ENCODE data around the gene SMPX.

SMPX gene

DNA sequence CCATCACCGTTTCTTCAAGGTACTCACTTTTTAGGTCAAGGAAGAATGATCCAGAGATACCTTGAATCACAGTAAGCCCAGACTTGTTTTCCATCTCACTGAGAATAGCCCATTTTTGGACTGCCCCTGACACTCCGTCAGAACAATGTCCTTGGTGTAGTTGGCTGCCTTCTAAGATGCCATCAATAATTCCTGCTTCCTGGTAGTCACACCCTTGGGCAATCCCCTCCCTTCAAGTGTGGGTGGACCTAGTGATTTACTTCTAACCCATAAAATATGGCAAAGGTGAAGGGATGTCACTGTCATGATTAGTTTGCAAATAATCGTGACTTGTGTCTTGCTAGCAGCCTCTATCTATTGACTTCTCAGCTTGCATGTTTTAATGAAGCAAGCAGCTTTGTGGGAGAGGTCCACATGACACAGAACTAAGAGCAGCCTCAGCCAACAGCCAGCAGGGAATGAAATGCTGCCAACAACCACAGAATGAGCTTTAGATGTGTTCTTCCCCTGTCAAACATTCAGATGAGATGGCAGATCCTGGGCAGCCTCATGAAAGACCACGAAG, 79.8 kb downstream of the SMPX start:
- ATAC-seq: no peak
- TF ChIP-seq, protein P1, sequence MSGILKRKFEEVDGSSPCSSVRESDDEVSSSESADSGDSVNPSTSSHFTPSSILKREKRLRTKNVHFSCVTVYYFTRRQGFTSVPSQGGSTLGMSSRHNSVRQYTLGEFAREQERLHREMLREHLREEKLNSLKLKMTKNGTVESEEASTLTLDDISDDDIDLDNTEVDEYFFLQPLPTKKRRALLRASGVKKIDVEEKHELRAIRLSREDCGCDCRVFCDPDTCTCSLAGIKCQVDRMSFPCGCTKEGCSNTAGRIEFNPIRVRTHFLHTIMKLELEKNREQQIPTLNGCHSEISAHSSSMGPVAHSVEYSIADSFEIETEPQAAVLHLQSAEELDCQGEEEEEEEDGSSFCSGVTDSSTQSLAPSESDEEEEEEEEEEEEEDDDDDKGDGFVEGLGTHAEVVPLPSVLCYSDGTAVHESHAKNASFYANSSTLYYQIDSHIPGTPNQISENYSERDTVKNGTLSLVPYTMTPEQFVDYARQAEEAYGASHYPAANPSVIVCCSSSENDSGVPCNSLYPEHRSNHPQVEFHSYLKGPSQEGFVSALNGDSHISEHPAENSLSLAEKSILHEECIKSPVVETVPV (CRISPR knock-in tag; IDR thresholded peaks at IDR 0.05): no peak
- TF ChIP-seq, protein P2, sequence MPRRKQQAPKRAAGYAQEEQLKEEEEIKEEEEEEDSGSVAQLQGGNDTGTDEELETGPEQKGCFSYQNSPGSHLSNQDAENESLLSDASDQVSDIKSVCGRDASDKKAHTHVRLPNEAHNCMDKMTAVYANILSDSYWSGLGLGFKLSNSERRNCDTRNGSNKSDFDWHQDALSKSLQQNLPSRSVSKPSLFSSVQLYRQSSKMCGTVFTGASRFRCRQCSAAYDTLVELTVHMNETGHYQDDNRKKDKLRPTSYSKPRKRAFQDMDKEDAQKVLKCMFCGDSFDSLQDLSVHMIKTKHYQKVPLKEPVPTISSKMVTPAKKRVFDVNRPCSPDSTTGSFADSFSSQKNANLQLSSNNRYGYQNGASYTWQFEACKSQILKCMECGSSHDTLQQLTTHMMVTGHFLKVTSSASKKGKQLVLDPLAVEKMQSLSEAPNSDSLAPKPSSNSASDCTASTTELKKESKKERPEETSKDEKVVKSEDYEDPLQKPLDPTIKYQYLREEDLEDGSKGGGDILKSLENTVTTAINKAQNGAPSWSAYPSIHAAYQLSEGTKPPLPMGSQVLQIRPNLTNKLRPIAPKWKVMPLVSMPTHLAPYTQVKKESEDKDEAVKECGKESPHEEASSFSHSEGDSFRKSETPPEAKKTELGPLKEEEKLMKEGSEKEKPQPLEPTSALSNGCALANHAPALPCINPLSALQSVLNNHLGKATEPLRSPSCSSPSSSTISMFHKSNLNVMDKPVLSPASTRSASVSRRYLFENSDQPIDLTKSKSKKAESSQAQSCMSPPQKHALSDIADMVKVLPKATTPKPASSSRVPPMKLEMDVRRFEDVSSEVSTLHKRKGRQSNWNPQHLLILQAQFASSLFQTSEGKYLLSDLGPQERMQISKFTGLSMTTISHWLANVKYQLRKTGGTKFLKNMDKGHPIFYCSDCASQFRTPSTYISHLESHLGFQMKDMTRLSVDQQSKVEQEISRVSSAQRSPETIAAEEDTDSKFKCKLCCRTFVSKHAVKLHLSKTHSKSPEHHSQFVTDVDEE (CRISPR knock-in tag; IDR thresholded peaks at IDR 0.05): no peak
- no peak for TF ChIP-seq ZFP30 (CRISPR knock-in tag; IDR thresholded peaks at IDR 0.05)
- no peak for TF ChIP-seq TCF4 (CRISPR knock-in tag; IDR thresholded peaks at IDR 0.05; ENCODE audit: borderline replicate concordance)
- TF ChIP-seq, protein P3, sequence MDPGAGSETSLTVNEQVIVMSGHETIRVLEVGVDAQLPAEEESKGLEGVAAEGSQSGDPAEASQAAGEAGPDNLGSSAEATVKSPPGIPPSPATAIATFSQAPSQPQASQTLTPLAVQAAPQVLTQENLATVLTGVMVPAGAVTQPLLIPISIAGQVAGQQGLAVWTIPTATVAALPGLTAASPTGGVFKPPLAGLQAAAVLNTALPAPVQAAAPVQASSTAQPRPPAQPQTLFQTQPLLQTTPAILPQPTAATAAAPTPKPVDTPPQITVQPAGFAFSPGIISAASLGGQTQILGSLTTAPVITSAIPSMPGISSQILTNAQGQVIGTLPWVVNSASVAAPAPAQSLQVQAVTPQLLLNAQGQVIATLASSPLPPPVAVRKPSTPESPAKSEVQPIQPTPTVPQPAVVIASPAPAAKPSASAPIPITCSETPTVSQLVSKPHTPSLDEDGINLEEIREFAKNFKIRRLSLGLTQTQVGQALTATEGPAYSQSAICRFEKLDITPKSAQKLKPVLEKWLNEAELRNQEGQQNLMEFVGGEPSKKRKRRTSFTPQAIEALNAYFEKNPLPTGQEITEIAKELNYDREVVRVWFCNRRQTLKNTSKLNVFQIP (CRISPR knock-in tag; IDR thresholded peaks at IDR 0.05; ENCODE audit: borderline replicate concordance, low read depth): no peak
- TF ChIP-seq ARNTL (CRISPR knock-in tag; IDR thresholded peaks at IDR 0.05; ENCODE audit: borderline replicate concordance, low read depth): no peak
- TF ChIP-seq ESRRG (CRISPR knock-in tag; IDR thresholded peaks at IDR 0.05): no peak
- no peak for TF ChIP-seq ZNF8 (CRISPR knock-in tag; IDR thresholded peaks at IDR 0.05)
- no peak for TF ChIP-seq GLIS3 (CRISPR knock-in tag; IDR thresholded peaks at IDR 0.05)
- TF ChIP-seq, protein P4, sequence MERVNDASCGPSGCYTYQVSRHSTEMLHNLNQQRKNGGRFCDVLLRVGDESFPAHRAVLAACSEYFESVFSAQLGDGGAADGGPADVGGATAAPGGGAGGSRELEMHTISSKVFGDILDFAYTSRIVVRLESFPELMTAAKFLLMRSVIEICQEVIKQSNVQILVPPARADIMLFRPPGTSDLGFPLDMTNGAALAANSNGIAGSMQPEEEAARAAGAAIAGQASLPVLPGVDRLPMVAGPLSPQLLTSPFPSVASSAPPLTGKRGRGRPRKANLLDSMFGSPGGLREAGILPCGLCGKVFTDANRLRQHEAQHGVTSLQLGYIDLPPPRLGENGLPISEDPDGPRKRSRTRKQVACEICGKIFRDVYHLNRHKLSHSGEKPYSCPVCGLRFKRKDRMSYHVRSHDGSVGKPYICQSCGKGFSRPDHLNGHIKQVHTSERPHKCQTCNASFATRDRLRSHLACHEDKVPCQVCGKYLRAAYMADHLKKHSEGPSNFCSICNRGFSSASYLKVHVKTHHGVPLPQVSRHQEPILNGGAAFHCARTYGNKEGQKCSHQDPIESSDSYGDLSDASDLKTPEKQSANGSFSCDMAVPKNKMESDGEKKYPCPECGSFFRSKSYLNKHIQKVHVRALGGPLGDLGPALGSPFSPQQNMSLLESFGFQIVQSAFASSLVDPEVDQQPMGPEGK (CRISPR knock-in tag; IDR thresholded peaks at IDR 0.05; ENCODE audit: borderline replicate concordance): no peak
- no peak for TF ChIP-seq BACH2 (CRISPR knock-in tag; IDR thresholded peaks at IDR 0.05; ENCODE audit: borderline replicate concordance)
- TF ChIP-seq ZC3H10 (CRISPR knock-in tag; IDR thresholded peaks at IDR 0.05): no peak

DNA sequence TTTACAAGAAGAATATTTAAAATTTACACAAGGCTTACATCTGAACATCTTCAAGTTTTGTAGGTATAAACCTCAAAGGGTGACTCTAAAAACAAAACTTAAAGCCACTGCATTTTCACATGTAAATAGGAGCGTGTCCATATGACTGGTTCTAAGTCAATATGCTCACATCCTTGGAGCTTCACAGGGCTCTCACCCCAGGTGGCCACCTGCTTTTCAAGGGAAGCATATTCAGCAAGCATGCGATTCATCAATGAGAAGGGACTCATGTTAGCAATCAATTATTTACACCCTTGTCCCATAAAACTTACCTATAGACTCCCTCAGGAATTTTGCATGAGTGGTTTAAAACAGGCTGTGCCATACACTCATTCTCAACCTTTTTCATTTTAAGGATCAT, 82.0 kb downstream of the SMPX start:
- no peak for TF ChIP-seq ARNTL (CRISPR knock-in tag; IDR thresholded peaks at IDR 0.05; ENCODE audit: borderline replicate concordance, low read depth)
- no peak for TF ChIP-seq OSR1 (CRISPR knock-in tag; IDR thresholded peaks at IDR 0.05)
- TF ChIP-seq, protein P5, sequence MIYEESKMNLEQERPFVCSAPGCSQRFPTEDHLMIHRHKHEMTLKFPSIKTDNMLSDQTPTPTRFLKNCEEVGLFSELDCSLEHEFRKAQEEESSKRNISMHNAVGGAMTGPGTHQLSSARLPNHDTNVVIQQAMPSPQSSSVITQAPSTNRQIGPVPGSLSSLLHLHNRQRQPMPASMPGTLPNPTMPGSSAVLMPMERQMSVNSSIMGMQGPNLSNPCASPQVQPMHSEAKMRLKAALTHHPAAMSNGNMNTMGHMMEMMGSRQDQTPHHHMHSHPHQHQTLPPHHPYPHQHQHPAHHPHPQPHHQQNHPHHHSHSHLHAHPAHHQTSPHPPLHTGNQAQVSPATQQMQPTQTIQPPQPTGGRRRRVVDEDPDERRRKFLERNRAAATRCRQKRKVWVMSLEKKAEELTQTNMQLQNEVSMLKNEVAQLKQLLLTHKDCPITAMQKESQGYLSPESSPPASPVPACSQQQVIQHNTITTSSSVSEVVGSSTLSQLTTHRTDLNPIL (CRISPR knock-in tag; IDR thresholded peaks at IDR 0.05; ENCODE audit: low read depth): no peak
- TF ChIP-seq CSDC2 (CRISPR knock-in tag; IDR thresholded peaks at IDR 0.05): no peak
- TF ChIP-seq ZNF565 (CRISPR knock-in tag; conservative IDR thresholded peaks at IDR 0.05; ENCODE audit: low read depth): no peak
- TF ChIP-seq TCF4 (CRISPR knock-in tag; IDR thresholded peaks at IDR 0.05; ENCODE audit: borderline replicate concordance): no peak
- no peak for TF ChIP-seq PPARA (CRISPR knock-in tag; IDR thresholded peaks at IDR 0.05; ENCODE audit: borderline replicate concordance)
- no peak for TF ChIP-seq ESRRG (CRISPR knock-in tag; IDR thresholded peaks at IDR 0.05)
- TF ChIP-seq GLIS3 (CRISPR knock-in tag; IDR thresholded peaks at IDR 0.05): no peak
- no peak for TF ChIP-seq ZC3H10 (CRISPR knock-in tag; IDR thresholded peaks at IDR 0.05)
- TF ChIP-seq ZFP30 (CRISPR knock-in tag; IDR thresholded peaks at IDR 0.05): no peak
- TF ChIP-seq, protein P1 (CRISPR knock-in tag; IDR thresholded peaks at IDR 0.05): no peak
- TF ChIP-seq, protein P3 (CRISPR knock-in tag; IDR thresholded peaks at IDR 0.05; ENCODE audit: borderline replicate concordance, low read depth): no peak
- TF ChIP-seq, protein P2 (CRISPR knock-in tag; IDR thresholded peaks at IDR 0.05): no peak
- no peak for TF ChIP-seq BACH2 (CRISPR knock-in tag; IDR thresholded peaks at IDR 0.05; ENCODE audit: borderline replicate concordance)
- no peak for TF ChIP-seq ZNF70 (CRISPR knock-in tag; IDR thresholded peaks at IDR 0.05)
- ATAC-seq: no peak
